Activated CD4-positive, alpha-beta T cell treated with anti-CD3 and anti-CD28 coated beads, Interleukin-2, amount 10 ng/mL, durations not matched to agents 24 days and 14 days (primary cell): Measurements from ENCODE around the gene ADAM12. TPM values are rescaled to one million over a fixed set of nuclear protein-coding genes. Genes with fewer than 3 reads are reported as not detected.

ENCODE experiments used
- DNase-seq: peaks from one replicate; pipeline ENCODE4 v3.0.0; 2022
- H3K27ac Mint-ChIP-seq: one replicate; pipeline ENCODE4 v1.8.0; 2022; ENCODE audit warnings: mild to moderate bottlenecking, mixed read lengths
- H3K27me3 Mint-ChIP-seq: one replicate; pipeline ENCODE4 v1.8.0; 2022; ENCODE audit warnings: mixed read lengths
- H3K36me3 Mint-ChIP-seq: one replicate; pipeline ENCODE4 v1.8.0; 2022; ENCODE audit warnings: low read depth, mild to moderate bottlenecking, mixed read lengths
- H3K4me1 Mint-ChIP-seq: one replicate; pipeline ENCODE4 v1.8.0; 2021; ENCODE audit warnings: mixed read lengths
- H3K4me3 Mint-ChIP-seq: one replicate; pipeline ENCODE4 v1.8.0; 2022; ENCODE audit warnings: mild to moderate bottlenecking, moderate library complexity, mixed read lengths
- H3K9me3 Mint-ChIP-seq: one replicate; pipeline ENCODE4 v1.8.0; 2021; ENCODE audit warnings: mixed read lengths
- intact Hi-C: fragments of 100-400 bp; cut with micrococcal nuclease; formaldehyde crosslinking; loops from one replicate; pipeline ENCODE4 v1.15.1; 2023
- total RNA-seq: library from RNA; stranded (reverse); gene quantifications from 2 replicates; pipeline ENCODE4 v1.2.3, GENCODE V29; 2022

The ADAM12 gene
- total RNA-seq, 1 donor from 2014 or later = not detected

GRCh38 chr10:126336801-126337200, 51.5 kb downstream of the ADAM12 start:
- Mint-ChIP-seq H3K27ac (no peak overlapping the region), H3K4me3 (no peak overlapping the region), H3K4me1 (no peaks in the 10 kb centered on the region), H3K36me3 (no peaks in the 10 kb centered on the region), H3K27me3 (no peaks in the 10 kb centered on the region), H3K9me3 (peaks cover 5% of the 10 kb centered on the region)
- intact Hi-C loops = no loop called here
- no peak for DNase-seq

- Mint-ChIP-seq H3K27ac (no peak overlapping the region), H3K4me1 (no peaks in the 10 kb centered on the region), H3K9me3 (no peaks in the 10 kb centered on the region), H3K27me3 (no peaks in the 10 kb centered on the region), H3K4me3 (no peak overlapping the region), H3K36me3 (no peaks in the 10 kb centered on the region)
- intact Hi-C loops = no loop called here
- no peak for DNase-seq
These were observed 54.0 kb downstream of the ADAM12 start for GRCh38 chr10:126334272-126334671.

GRCh38 chr10:126332576-126332975, 55.7 kb downstream of the ADAM12 start:
- intact Hi-C loops = no loop called here
- H3K27me3 Mint-ChIP-seq = no peaks in the 10 kb centered on the region
- H3K4me3 Mint-ChIP-seq = no peak overlapping the region
- H3K4me1 Mint-ChIP-seq = no peaks in the 10 kb centered on the region
- H3K36me3 Mint-ChIP-seq = no peaks in the 10 kb centered on the region
- H3K9me3 Mint-ChIP-seq = no peaks in the 10 kb centered on the region
- no peak overlapping the region for H3K27ac Mint-ChIP-seq
- no peak for DNase-seq

DNA sequence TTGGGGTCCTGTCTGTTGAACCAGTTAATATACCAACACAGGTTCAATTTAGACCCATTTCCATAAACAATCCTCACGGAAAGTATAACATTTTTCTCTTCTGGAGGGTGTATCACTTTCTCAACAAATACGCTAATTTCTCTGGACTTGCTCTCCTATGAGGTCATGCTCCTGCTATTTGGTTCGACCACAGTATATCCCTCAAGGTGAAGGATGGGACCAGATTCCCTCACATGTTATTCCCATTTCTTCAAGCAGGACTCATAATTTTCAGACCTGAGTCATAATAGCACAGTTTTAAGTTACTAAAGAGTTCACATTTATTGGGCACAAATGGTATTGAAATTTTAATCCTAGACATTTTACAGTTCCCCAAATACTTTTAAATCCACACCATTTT, 57.2 kb downstream of the ADAM12 start:
- H3K4me1 Mint-ChIP-seq = no peaks in the 10 kb centered on the region
- H3K27ac Mint-ChIP-seq = no peak overlapping the region
- intact Hi-C loops = no loop called here
- no peak overlapping the region for H3K4me3 Mint-ChIP-seq
- no peaks in the 10 kb centered on the region for H3K36me3 Mint-ChIP-seq
- H3K9me3 Mint-ChIP-seq = no peaks in the 10 kb centered on the region
- no peaks in the 10 kb centered on the region for H3K27me3 Mint-ChIP-seq
- DNase-seq = no peak

- DNase-seq = no peak
- H3K27me3 Mint-ChIP-seq = no peaks in the 10 kb centered on the region
- H3K4me3 Mint-ChIP-seq = no peak overlapping the region
- no peaks in the 10 kb centered on the region for H3K4me1 Mint-ChIP-seq
- H3K27ac Mint-ChIP-seq = no peak overlapping the region
- intact Hi-C loops = no loop called here
- H3K9me3 Mint-ChIP-seq = peaks cover 5% of the 10 kb centered on the region
- no peaks in the 10 kb centered on the region for H3K36me3 Mint-ChIP-seq
These were observed 63.5 kb downstream of the ADAM12 start for GRCh38 chr10:126324826-126325225.

DNA sequence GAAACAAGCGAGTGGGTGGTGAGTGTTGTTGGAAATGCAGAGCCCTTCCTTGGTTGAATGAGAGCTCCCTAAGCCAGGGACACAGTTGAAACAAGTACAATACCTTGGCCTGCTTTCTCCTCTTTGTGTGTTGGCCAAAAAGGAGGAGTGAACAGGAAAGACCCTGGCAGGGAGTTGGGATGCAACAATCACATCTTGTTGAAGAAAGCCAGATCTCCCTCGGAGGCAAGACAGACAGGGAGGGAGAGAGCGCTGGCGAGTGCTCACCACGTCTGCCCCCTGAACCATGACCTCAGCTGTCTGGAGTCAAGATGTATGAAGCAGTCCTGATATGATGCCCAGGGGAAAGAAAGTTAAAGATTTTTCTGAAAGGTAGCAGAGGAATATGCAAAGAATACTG, 66.8 kb downstream of the ADAM12 start:
- no peaks in the 10 kb centered on the region for H3K36me3 Mint-ChIP-seq
- no peak overlapping the region for H3K27ac Mint-ChIP-seq
- no peak overlapping the region for H3K4me3 Mint-ChIP-seq
- intact Hi-C loops = no loop called here
- DNase-seq = no peak
- no peaks in the 10 kb centered on the region for H3K27me3 Mint-ChIP-seq
- H3K4me1 Mint-ChIP-seq = no peaks in the 10 kb centered on the region
- peaks cover 5% of the 10 kb centered on the region for H3K9me3 Mint-ChIP-seq

DNA sequence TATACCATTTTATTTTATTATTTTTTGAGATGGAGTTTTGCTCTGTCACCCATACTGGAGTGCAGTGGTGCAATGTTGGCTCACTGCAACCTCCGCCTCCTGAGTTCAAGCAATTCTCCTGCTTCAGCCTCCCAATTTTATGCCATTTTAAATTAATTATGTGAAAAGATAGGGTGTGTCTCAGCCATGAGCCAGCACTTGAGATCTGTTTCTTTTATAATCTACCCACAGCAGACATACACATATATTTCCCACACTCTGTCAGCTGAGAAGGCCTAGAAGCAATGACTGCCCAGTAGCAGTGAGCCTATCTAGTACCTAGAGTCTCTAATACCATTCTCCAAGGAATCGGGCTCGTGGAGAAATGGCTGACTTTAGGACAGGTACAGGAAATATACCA, 70.5 kb downstream of the ADAM12 start:
- Mint-ChIP-seq H3K27ac (no peak overlapping the region), H3K9me3 (no peaks in the 10 kb centered on the region), H3K36me3 (no peaks in the 10 kb centered on the region), H3K27me3 (no peaks in the 10 kb centered on the region), H3K4me1 (no peaks in the 10 kb centered on the region), H3K4me3 (no peak overlapping the region)
- intact Hi-C loops = no loop called here
- DNase-seq = no peak

GRCh38 chr10:126315494-126316177, 72.6 kb downstream of the ADAM12 start:
- no peak for DNase-seq
- H3K27ac Mint-ChIP-seq = no peak overlapping the region
- no peaks in the 10 kb centered on the region for H3K9me3 Mint-ChIP-seq
- no peak overlapping the region for H3K4me3 Mint-ChIP-seq
- H3K36me3 Mint-ChIP-seq = no peaks in the 10 kb centered on the region
- H3K27me3 Mint-ChIP-seq = no peaks in the 10 kb centered on the region
- intact Hi-C loops = no loop called here
- no peaks in the 10 kb centered on the region for H3K4me1 Mint-ChIP-seq

DNA sequence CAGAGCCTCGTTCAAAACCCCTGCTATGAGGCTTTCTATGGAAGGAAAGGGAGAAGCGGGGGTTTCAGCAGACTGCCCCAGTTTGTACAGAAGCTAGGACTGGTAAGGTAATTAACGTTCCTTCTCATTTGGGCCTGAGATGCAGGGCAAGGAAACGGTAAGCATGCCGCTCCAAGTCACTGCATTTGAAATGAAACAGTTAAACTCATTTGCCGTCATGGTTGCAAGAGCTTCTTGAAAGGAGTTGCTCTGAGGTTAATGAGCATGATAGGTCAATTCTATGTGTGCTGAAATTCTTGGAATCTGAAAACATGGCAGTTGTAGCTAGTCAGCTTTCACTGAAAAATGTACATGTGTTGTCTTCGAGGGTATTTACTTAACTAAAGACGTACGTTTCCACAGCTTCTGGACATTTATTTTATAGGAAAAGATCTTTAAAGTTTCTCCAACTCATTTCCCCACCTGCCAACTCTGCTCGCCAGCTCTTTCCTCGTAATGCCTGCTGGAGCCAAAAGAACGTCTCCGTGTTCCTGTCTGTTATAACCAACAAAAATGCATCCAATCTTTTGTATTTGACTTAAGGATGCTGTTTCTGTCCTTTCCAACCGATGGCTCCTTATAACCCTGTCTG, 73.3 kb downstream of the ADAM12 start:
- no peaks in the 10 kb centered on the region for H3K27me3 Mint-ChIP-seq
- no peaks in the 10 kb centered on the region for H3K4me1 Mint-ChIP-seq
- no peak overlapping the region for H3K4me3 Mint-ChIP-seq
- intact Hi-C loops = no loop called here
- H3K27ac Mint-ChIP-seq = no peak overlapping the region
- H3K9me3 Mint-ChIP-seq = no peaks in the 10 kb centered on the region
- DNase-seq = no peak
- no peaks in the 10 kb centered on the region for H3K36me3 Mint-ChIP-seq

DNA sequence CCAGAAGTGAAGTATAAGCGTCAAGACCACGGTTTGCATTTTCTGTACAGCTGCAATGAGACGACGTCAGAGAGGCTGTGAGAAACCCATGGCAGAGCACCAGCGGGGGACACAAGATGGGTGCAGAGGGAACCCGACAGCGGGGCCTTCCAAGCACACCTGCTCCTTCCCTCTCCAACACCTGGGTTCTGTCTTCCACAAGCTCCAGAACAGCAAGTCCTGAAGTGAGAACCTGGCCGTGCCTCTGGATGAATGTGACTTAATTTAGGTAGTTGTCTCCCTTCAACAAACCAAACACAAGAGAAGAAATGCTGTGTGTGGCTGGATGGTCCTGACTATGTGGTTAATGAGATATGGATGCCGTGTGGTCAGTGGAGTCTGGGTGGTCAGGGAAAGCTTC, 76.1 kb downstream of the ADAM12 start:
- intact Hi-C loops = no loop called here
- no peak for DNase-seq
- H3K4me3 Mint-ChIP-seq = no peak overlapping the region

GRCh38 chr10:126309228-126309883, 78.9 kb downstream of the ADAM12 start:
- no peak overlapping the region for H3K27ac Mint-ChIP-seq

More for the DNA sequence above, 76.1 kb downstream of the ADAM12 start:
- Mint-ChIP-seq H3K27me3 (no peaks in the 10 kb centered on the region), H3K36me3 (no peaks in the 10 kb centered on the region), H3K27ac (no peak overlapping the region), H3K9me3 (no peaks in the 10 kb centered on the region), H3K4me1 (no peaks in the 10 kb centered on the region)

DNA sequence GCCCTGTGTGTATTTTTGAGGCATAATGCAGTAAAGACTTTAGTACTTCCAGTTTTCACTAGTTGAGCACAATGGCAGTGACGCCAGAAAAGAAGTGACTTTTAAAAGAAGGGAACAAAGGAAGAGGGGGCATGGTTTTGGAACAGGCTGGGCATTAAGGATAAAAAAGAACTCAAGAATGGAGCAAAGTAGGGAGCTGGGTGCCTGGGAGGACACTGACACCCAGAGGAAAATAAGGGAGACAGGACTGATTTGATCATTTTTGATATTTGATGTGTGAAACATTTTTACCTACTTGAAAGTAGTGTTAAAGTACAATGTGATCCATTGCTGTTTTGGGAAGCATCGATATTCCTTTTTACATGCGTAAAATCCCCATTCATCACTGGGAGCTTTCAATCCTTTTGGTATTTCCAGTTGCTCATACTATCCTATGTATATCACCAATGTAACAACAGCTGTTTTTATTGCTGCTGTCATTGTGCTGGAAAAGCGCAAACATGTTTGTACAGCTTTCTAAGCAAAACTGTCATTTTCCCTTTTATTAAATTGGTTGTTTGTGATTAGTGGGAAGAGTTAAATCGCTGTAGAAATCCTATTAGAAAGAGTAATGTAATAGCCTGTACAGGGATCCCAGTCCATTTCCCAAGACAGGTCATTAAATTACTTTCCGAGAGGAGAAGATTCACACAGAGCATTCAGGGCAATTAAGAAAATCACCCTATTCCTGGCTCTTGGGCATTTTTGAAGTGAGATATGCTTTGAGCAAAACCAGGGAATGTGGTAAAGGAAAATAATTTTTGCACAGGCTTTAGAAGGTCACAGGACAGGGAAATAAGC, 85.2 kb downstream of the ADAM12 start:
- DNase-seq = no peak
- Mint-ChIP-seq H3K36me3 (no peaks in the 10 kb centered on the region), H3K4me1 (no peaks in the 10 kb centered on the region), H3K27me3 (no peaks in the 10 kb centered on the region), H3K9me3 (no peaks in the 10 kb centered on the region), H3K4me3 (no peak overlapping the region), H3K27ac (no peak overlapping the region)
- intact Hi-C loops = no loop called here

More at GRCh38 chr10:126309228-126309883, 78.9 kb downstream of the ADAM12 start:
- Mint-ChIP-seq H3K9me3 (no peaks in the 10 kb centered on the region), H3K4me3 (no peak overlapping the region), H3K4me1 (no peaks in the 10 kb centered on the region), H3K36me3 (no peaks in the 10 kb centered on the region), H3K27me3 (no peaks in the 10 kb centered on the region)
- no peak for DNase-seq
- intact Hi-C loops = no loop called here

- no peaks in the 10 kb centered on the region for H3K27me3 Mint-ChIP-seq
- DNase-seq = no peak
- no peaks in the 10 kb centered on the region for H3K36me3 Mint-ChIP-seq
- H3K4me3 Mint-ChIP-seq = no peak overlapping the region
- no peaks in the 10 kb centered on the region for H3K4me1 Mint-ChIP-seq
- H3K27ac Mint-ChIP-seq = no peak overlapping the region
- H3K9me3 Mint-ChIP-seq = no peaks in the 10 kb centered on the region
- intact Hi-C loops = no loop called here
These were observed 85.9 kb downstream of the ADAM12 start for GRCh38 chr10:126302476-126302756.
